MM.1S (cell line): ENCODE measurements around the gene COL28A1.

ENCODE experiments used
- DNase-seq: peaks from one replicate; pipeline ENCODE4 v3.0.0-alpha.2; 2015
- H2AFZ ChIP-seq: fragments of 300-600 bp; sonication (generic); 2 replicates; pipeline ENCODE4 v1.6.0; 2016; ENCODE audit warnings: antibody characterized with exemption, low read length
- H3F3A ChIP-seq: fragments of 300-600 bp; sonication (generic); 2 replicates; pipeline ENCODE4 v1.6.1; 2016; ENCODE audit warnings: mild to moderate bottlenecking, antibody characterized with exemption, low read length, moderate library complexity, mixed read lengths; ENCODE audit not compliant: insufficient read depth
- H3K27ac ChIP-seq: fragments of 300-600 bp; sonication (generic); 2 replicates; pipeline ENCODE4 v1.5.1; 2016; ENCODE audit warnings: mild to moderate bottlenecking, low read length
- H3K27me3 ChIP-seq: fragments of 300-600 bp; sonication (generic); replicated peaks from 2 replicates; pipeline ENCODE4 v1.6.0; 2016; ENCODE audit warnings: low read length; ENCODE audit not compliant: insufficient read depth
- H3K36me3 ChIP-seq: fragments of 300-600 bp; sonication (generic); replicated peaks from 2 replicates; pipeline ENCODE4 v1.6.1; 2016; ENCODE audit warnings: mild to moderate bottlenecking, low read length, mixed read lengths; ENCODE audit not compliant: insufficient read depth
- H3K4me1 ChIP-seq: fragments of 300-600 bp; sonication (generic); 2 replicates; pipeline ENCODE4 v1.6.1; 2016; ENCODE audit warnings: low read length, mixed read lengths
- H3K4me2 ChIP-seq: fragments of 300-600 bp; sonication (generic); 2 replicates; pipeline ENCODE4 v1.6.0; 2016; ENCODE audit warnings: low read depth, low read length
- H3K4me3 ChIP-seq: fragments of 300-600 bp; sonication (generic); 2 replicates; pipeline ENCODE4 v1.5.1; 2016; ENCODE audit warnings: low read length, mixed read lengths
- H3K79me2 ChIP-seq: fragments of 300-600 bp; sonication (generic); 2 replicates; pipeline ENCODE4 v1.6.1; 2016; ENCODE audit warnings: mixed run types, low read length, mixed read lengths
- H3K9ac ChIP-seq: fragments of 300-600 bp; sonication (generic); 2 replicates; pipeline ENCODE4 v1.6.1; 2016; ENCODE audit warnings: low read length, mixed read lengths
- H3K9me2 ChIP-seq: fragments of 300-600 bp; sonication (generic); replicated peaks from 2 replicates; pipeline ENCODE4 v1.6.1; 2016; ENCODE audit warnings: mild to moderate bottlenecking, low read length, mixed read lengths; ENCODE audit not compliant: insufficient read depth
- H3K9me3 ChIP-seq: fragments of 300-600 bp; sonication (generic); replicated peaks from 2 replicates; pipeline ENCODE4 v1.6.1; 2016; ENCODE audit warnings: mild to moderate bottlenecking, low read length, mixed read lengths; ENCODE audit not compliant: insufficient read depth
- H4K20me1 ChIP-seq: fragments of 300-600 bp; sonication (generic); 2 replicates; pipeline ENCODE4 v1.6.1; 2016; ENCODE audit warnings: mild to moderate bottlenecking, low read length, moderate library complexity, mixed read lengths; ENCODE audit not compliant: insufficient read depth
- CTCF ChIP-seq: fragments of 300-600 bp; sonication (generic); IDR thresholded peaks from 2 replicates; pipeline ENCODE4 v1.5.1; 2016; ENCODE audit warnings: antibody characterized with exemption, low read length, mixed read lengths
- EZH2 ChIP-seq: fragments of 300-600 bp; sonication (generic); optimal IDR thresholded peaks from 2 replicates; pipeline ENCODE3; 2017; ENCODE audit warnings: low read depth, mild to moderate bottlenecking, antibody characterized with exemption, low read length, mixed read lengths
- EZH2phosphoT487 ChIP-seq: fragments of 300-600 bp; sonication (generic); IDR thresholded peaks from 2 replicates; pipeline ENCODE4 v1.6.1; 2018; ENCODE audit warnings: antibody characterized with exemption, low read length

COL28A1 gene

GRCh38 chr7:7351832-7352231 is 183.8 kb downstream of the COL28A1 start:
- H3K79me2 ChIP-seq, result no peaks in the 10 kb centered on the region
- no peak overlapping the region for H3K4me2 ChIP-seq
- H3K4me1 ChIP-seq, result no peaks in the 10 kb centered on the region
- no peaks in the 10 kb centered on the region for H4K20me1 ChIP-seq
- H3K4me3 ChIP-seq, result no peak overlapping the region
- no peak for DNase-seq
- H3K36me3 ChIP-seq, result no peaks in the 10 kb centered on the region
- TF ChIP-seq EZH2phosphoT487, result no peak
- no peak for TF ChIP-seq EZH2
- no peak for TF ChIP-seq CTCF
- no peaks in the 10 kb centered on the region for H3F3A ChIP-seq
- no peaks in the 10 kb centered on the region for H3K9me3 ChIP-seq
- H3K9me2 ChIP-seq, result no peaks in the 10 kb centered on the region
- no peak overlapping the region for H2AFZ ChIP-seq
- H3K9ac ChIP-seq, result no peak overlapping the region
- no peak overlapping the region for H3K27ac ChIP-seq
- H3K27me3 ChIP-seq, result no peaks in the 10 kb centered on the region

- no peaks in the 10 kb centered on the region for H3K36me3 ChIP-seq
- no peaks in the 10 kb centered on the region for H4K20me1 ChIP-seq
- no peaks in the 10 kb centered on the region for H3F3A ChIP-seq
- H3K27me3 ChIP-seq, result no peaks in the 10 kb centered on the region
- H3K9me2 ChIP-seq, result no peaks in the 10 kb centered on the region
- H3K79me2 ChIP-seq, result no peaks in the 10 kb centered on the region
- no peak overlapping the region for H3K27ac ChIP-seq
- no peak overlapping the region for H2AFZ ChIP-seq
- no peak for TF ChIP-seq CTCF
- no peak for TF ChIP-seq EZH2phosphoT487
- no peak for TF ChIP-seq EZH2
- H3K9me3 ChIP-seq, result no peaks in the 10 kb centered on the region
- no peak overlapping the region for H3K4me2 ChIP-seq
- DNase-seq, result no peak
- no peak overlapping the region for H3K9ac ChIP-seq
- H3K4me3 ChIP-seq, result no peak overlapping the region
- no peaks in the 10 kb centered on the region for H3K4me1 ChIP-seq
Measured at GRCh38 chr7:7351156-7351555, 184.5 kb downstream of the COL28A1 start.

- Histone ChIP-seq H3K9me2 (no peaks in the 10 kb centered on the region), H4K20me1 (no peaks in the 10 kb centered on the region), H3K9ac (no peak overlapping the region), H3K27ac (no peak overlapping the region), H2AFZ (no peak overlapping the region), H3K79me2 (no peaks in the 10 kb centered on the region), H3F3A (no peaks in the 10 kb centered on the region), H3K4me2 (no peak overlapping the region), H3K27me3 (no peaks in the 10 kb centered on the region), H3K4me3 (no peak overlapping the region), H3K4me1 (no peaks in the 10 kb centered on the region), H3K9me3 (no peaks in the 10 kb centered on the region), H3K36me3 (no peaks in the 10 kb centered on the region)
- DNase-seq, result no peak
- no peak for TF ChIP-seq CTCF
- TF ChIP-seq EZH2, result no peak
- TF ChIP-seq EZH2phosphoT487, result no peak
Measured at GRCh38 chr7:7349156-7349555, 186.5 kb downstream of the COL28A1 start.
